CD1c-positive myeloid dendritic cell (primary cell): ENCODE data around the gene CACNA2D3.

Experiments
- DNase-seq: peaks from one replicate; pipeline ENCODE4 v3.0.0-alpha.2; 2016; ENCODE audit errors: extremely low spot score

The CACNA2D3 gene

GRCh38 chr3:54676087-54676486 is 553.7 kb downstream of the CACNA2D3 start:
- DNase-seq: no peak

- no peak for DNase-seq
Observed at GRCh38 chr3:54681706-54682105, 559.4 kb downstream of the CACNA2D3 start.

- no peak for DNase-seq
Observed at GRCh38 chr3:54685213-54685612, 562.9 kb downstream of the CACNA2D3 start.

- DNase-seq: no peak
Observed at GRCh38 chr3:54691289-54691771, 569.0 kb downstream of the CACNA2D3 start.

- no peak for DNase-seq
Observed at GRCh38 chr3:54696313-54696712, 574.0 kb downstream of the CACNA2D3 start.

- no peak for DNase-seq
Observed at GRCh38 chr3:54698054-54698453, 575.7 kb downstream of the CACNA2D3 start.

- DNase-seq: no peak
Observed at GRCh38 chr3:54703923-54704322, 581.6 kb downstream of the CACNA2D3 start.

- DNase-seq: no peak
Observed at GRCh38 chr3:54705730-54706129, 583.4 kb downstream of the CACNA2D3 start.

- DNase-seq: no peak
Observed at GRCh38 chr3:54706738-54707137, 584.4 kb downstream of the CACNA2D3 start.

- no peak for DNase-seq
Observed at GRCh38 chr3:54709785-54710184, 587.4 kb downstream of the CACNA2D3 start.

- no peak for DNase-seq
Observed at GRCh38 chr3:54710954-54711353, 588.6 kb downstream of the CACNA2D3 start.

GRCh38 chr3:54712539-54712938 is 590.2 kb downstream of the CACNA2D3 start:
- DNase-seq: no peak

- no peak for DNase-seq
Observed at GRCh38 chr3:54713031-54713430, 590.7 kb downstream of the CACNA2D3 start.

GRCh38 chr3:54713455-54713854 is 591.1 kb downstream of the CACNA2D3 start:
- no peak for DNase-seq

- DNase-seq: no peak
Observed at GRCh38 chr3:54714035-54714434, 591.7 kb downstream of the CACNA2D3 start.

- DNase-seq: no peak
Observed at GRCh38 chr3:54717506-54717905, 595.2 kb downstream of the CACNA2D3 start.

GRCh38 chr3:54719914-54720313 is 597.6 kb downstream of the CACNA2D3 start:
- no peak for DNase-seq

- DNase-seq: no peak
Observed at GRCh38 chr3:54720604-54721003, 598.3 kb downstream of the CACNA2D3 start.

GRCh38 chr3:54731732-54732445 is 609.5 kb downstream of the CACNA2D3 start:
- DNase-seq: no peak

- DNase-seq: no peak
Observed at GRCh38 chr3:54733106-54734006, 611.0 kb downstream of the CACNA2D3 start.

GRCh38 chr3:54736459-54736858 is 614.1 kb downstream of the CACNA2D3 start:
- no peak for DNase-seq

GRCh38 chr3:54743755-54744154 is 621.4 kb downstream of the CACNA2D3 start:
- no peak for DNase-seq

GRCh38 chr3:54744291-54744690 is 621.9 kb downstream of the CACNA2D3 start:
- no peak for DNase-seq
